Muscle of leg (tissue), 11 donors: Measurements from ENCODE around the gene CES3. TPM values are rescaled to one million over a fixed set of nuclear protein-coding genes. Genes with fewer than 3 reads are reported as not detected.

Experiments
- DNase-seq: peaks from one replicate; pipeline ENCODE4 v3.0.0; 2013
- H3K27ac ChIP-seq: one replicate; pipeline ENCODE4 v1.5.1; 2013; ENCODE audit warnings: mild to moderate bottlenecking, low read length, control low read depth
- H3K27me3 ChIP-seq: one replicate; pipeline ENCODE4 v1.6.1; 2013; ENCODE audit warnings: low read length; ENCODE audit not compliant: control insufficient read depth, insufficient read depth
- H3K36me3 ChIP-seq: one replicate; pipeline ENCODE4 v1.6.1; 2013; ENCODE audit warnings: low read length; ENCODE audit not compliant: control insufficient read depth, insufficient read depth
- H3K4me1 ChIP-seq: one replicate; pipeline ENCODE4 v1.6.1; 2013; ENCODE audit warnings: low read length; ENCODE audit not compliant: control insufficient read depth, insufficient read depth
- H3K4me3 ChIP-seq: one replicate; pipeline ENCODE4 v1.5.1; 2013; ENCODE audit warnings: low read length, control low read depth
- H3K9me3 ChIP-seq: replicated peaks from 2 replicates; pipeline ENCODE4 v1.6.1; 2013; ENCODE audit warnings: low read depth, low read length; ENCODE audit not compliant: control insufficient read depth
- WGBS: methylation state at CpG from one replicate; pipeline ENCODE4 v1.1.5; 2013; ENCODE audit warnings: missing lambda C conversion rate; ENCODE audit not compliant: insufficient coverage; 5-methylcytosine and 5-hydroxymethylcytosine counted together
- polyA plus RNA-seq, 8 donors: library from polyadenylated mRNA; unstranded; fragments of 120-200 nt; gene quantifications; one replicate each; pipeline versions ENCODE4 v1.2.1 to v1.2.3, GENCODE V29; 2013; ENCODE audit warnings: inconsistent platforms in 1 of 8, low replicate concordance in 1 of 8; ENCODE audit not compliant: insufficient read length in 8 of 8, insufficient read depth in 1 of 8
- total RNA-seq: library from RNA; stranded (reverse); fragments of 120-200 nt; gene quantifications from one replicate; pipeline ENCODE4 v1.2.4, GENCODE V29; 2013

Gene CES3
- total and polyA plus RNA-seq, 9 donors: 0.05 to 1.3 (median 0.33) TPM

- H3K27ac ChIP-seq: no peak overlapping the region
- H3K36me3 ChIP-seq: no peaks in the 10 kb centered on the region
- 42% methylated on average over 1 of the region's 3 CpGs for WGBS
- no peaks in the 10 kb centered on the region for H3K9me3 ChIP-seq
- no peak for DNase-seq
- H3K4me3 ChIP-seq: no peak overlapping the region
- H3K27me3 ChIP-seq: peaks cover 12% of the 10 kb centered on the region
- H3K4me1 ChIP-seq: peaks cover 13% of the 10 kb centered on the region
Measured at GRCh38 chr16:66996983-66997358, 35.9 kb downstream of the CES3 start.

DNA sequence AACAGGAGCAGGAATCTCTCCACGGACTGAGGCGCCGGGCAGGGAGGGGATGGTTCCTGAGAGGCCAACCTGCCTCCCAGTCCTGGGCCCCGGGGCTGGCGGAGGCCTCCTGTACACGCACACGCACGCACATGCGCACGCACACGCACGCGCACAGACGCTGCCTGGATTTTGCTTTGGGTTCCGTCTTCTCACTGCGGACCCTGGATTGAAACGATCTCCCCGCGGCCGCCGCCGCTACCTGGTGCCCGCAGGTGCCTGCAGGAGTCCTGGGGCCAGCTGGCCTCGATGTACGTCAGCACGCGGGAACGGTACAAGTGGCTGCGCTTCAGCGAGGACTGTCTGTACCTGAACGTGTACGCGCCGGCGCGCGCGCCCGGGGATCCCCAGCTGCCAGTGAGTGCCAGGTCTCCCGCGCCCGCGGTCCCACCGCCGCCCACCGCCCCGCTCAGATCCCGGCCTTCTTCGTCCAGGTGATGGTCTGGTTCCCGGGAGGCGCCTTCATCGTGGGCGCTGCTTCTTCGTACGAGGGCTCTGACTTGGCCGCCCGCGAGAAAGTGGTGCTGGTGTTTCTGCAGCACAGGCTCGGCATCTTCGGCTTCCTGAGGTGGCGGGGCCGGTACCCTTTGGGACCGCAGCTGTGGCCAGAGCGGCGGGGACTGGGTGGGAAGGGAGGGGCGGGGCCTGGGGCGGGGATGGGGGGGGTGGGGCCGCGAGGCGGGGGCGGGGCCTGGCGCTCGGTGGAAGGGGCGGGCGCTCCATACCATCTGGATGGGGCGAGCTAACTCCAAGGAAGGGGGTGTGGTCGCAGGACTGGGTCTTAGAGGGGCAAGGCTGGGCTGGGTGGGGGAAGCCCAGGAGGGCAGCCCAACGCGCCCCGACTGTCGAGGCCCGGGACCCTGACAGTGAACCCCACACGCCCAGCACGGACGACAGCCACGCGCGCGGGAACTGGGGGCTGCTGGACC, 39.6 kb downstream of the CES3 start:
- H3K27me3 ChIP-seq: peaks cover 17% of the 10 kb centered on the region
- peaks cover 13% of the 10 kb centered on the region for H3K4me1 ChIP-seq
- H3K27ac ChIP-seq: no peak overlapping the region
- 2% methylated on average over 70 of the region's 89 CpGs for WGBS
- H3K4me3 ChIP-seq: peak overlapping the region; percentile 44
- H3K36me3 ChIP-seq: peaks cover 2% of the 10 kb centered on the region
- DNase-seq: peak; percentile 47
- H3K9me3 ChIP-seq: no peaks in the 10 kb centered on the region

DNA sequence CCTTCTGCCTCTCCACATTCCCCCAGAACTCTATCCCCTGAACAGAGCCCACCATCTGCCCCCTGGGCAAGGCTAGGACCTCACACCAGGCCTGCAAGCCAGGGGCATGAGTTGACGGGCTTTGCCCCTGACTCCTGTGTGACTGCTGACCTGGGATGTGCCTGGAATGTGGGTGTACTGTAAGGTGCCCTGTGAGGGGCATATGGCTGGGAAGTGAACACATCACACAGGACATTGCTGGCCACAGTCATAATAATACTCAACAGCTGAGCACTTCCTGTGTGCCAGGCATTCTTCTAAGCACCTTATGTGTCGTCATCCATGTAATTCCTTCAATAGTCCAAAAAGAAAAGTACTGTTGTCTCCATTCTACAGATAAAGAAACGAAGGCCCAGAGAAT, 40.7 kb downstream of the CES3 start:
- no peaks in the 10 kb centered on the region for H3K9me3 ChIP-seq
- H3K27me3 ChIP-seq: peaks cover 17% of the 10 kb centered on the region
- no CpG with 5 or more reads among the region's 3 CpGs for WGBS
- peaks cover 13% of the 10 kb centered on the region for H3K4me1 ChIP-seq
- no peak for DNase-seq
- peaks cover 2% of the 10 kb centered on the region for H3K36me3 ChIP-seq
- H3K27ac ChIP-seq: no peak overlapping the region
- no peak overlapping the region for H3K4me3 ChIP-seq

GRCh38 chr16:67006930-67007658, 46.0 kb downstream of the CES3 start:
- WGBS: 76% methylated on average over 5 of the region's 12 CpGs
- Histone ChIP-seq H3K4me1 (no peaks in the 10 kb centered on the region), H3K4me3 (no peak overlapping the region), H3K27me3 (peaks cover 5% of the 10 kb centered on the region), H3K36me3 (peaks cover 2% of the 10 kb centered on the region), H3K9me3 (no peaks in the 10 kb centered on the region), H3K27ac (no peak overlapping the region)
- no peak for DNase-seq

DNA sequence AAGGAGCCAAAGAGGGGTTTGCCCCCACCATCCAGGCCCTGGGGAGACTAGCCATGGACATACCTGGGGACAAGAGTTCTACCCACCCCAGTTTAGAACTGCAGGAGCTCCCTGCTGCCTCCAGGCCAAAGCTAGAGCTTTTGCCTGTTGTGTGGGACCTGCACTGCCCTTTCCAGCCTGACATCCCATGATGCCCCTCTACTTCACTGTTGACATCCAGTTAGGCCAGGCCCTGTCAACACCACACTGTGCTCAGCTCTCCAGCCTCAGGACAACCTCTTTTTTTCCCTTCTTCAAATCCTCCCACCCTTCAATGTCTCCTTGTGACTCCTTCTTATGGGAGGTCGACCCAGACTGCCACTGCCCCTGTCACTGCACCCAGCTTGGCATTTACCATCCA, 48.1 kb downstream of the CES3 start:
- Histone ChIP-seq H3K27me3 (peaks cover 2% of the 10 kb centered on the region), H3K36me3 (no peaks in the 10 kb centered on the region), H3K9me3 (no peaks in the 10 kb centered on the region), H3K4me3 (no peak overlapping the region), H3K27ac (no peak overlapping the region), H3K4me1 (peaks cover 14% of the 10 kb centered on the region)
- no peak for DNase-seq
- WGBS: 55% methylated on average over 1 of the region's 1 CpG

- no peak for DNase-seq
- Histone ChIP-seq H3K27ac (no peak overlapping the region), H3K4me3 (no peak overlapping the region), H3K4me1 (peaks cover 23% of the 10 kb centered on the region), H3K9me3 (no peaks in the 10 kb centered on the region), H3K27me3 (peaks cover 8% of the 10 kb centered on the region), H3K36me3 (no peaks in the 10 kb centered on the region)
- WGBS: 100% methylated on average over 1 of the region's 2 CpGs
Measured at GRCh38 chr16:67011274-67011673, 50.2 kb downstream of the CES3 start.

GRCh38 chr16:67013233-67013822, 52.3 kb downstream of the CES3 start:
- WGBS: under 1% methylated on average over 19 of the region's 21 CpGs
- Histone ChIP-seq H3K27me3 (peaks cover 8% of the 10 kb centered on the region), H3K4me1 (peaks cover 25% of the 10 kb centered on the region), H3K9me3 (no peaks in the 10 kb centered on the region), H3K36me3 (no peaks in the 10 kb centered on the region), H3K27ac (peak overlapping the region; percentile 40), H3K4me3 (peak overlapping the region; percentile 54)
- DNase-seq: peak; percentile 83

DNA sequence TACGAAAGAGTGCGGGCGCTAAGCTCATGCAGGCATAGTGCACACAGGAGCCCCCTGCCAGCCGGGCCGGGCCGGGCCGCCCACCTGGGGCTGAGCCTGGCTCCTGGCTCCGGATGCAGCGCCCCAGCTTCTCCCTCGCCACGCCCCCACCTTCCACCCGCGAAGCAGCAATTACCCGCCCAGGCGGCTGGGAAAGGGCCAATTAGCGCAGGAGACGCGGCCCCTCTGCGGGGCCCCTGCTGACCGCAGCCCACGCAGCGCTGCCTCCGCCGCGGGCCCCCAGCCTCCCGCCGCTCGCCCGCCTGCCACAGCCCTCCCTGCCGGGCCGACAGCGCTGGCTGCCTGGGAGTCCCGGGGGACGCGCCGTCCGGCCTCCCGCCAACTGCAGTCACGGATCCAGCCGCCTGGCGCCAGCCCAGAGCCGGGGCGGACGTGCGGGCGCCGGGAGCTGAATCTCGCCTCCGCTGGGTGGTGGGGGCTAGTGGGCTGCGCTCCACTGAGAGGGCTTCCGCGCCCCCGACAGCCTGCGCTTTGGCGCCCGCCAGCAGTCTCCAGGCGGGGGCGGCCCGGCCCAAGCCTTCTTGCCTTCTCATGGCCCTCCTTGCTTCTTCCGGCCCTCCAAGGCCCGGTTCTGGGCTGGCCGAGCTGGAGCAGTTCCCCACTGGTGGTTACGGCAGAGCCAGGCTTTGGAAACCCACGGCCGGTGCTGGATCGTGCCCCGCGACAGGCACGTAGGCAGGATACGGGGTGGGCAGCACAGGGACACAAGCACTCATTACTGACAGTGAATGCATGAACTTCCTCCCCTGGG, 53.0 kb downstream of the CES3 start:
- Histone ChIP-seq H3K27me3 (peaks cover 8% of the 10 kb centered on the region), H3K4me3 (peak overlapping the region; percentile 54), H3K4me1 (peaks cover 25% of the 10 kb centered on the region), H3K36me3 (no peaks in the 10 kb centered on the region), H3K27ac (peak overlapping the region; percentile 59), H3K9me3 (no peaks in the 10 kb centered on the region)
- peak; percentile 89 for DNase-seq
- WGBS: 0% methylated on average over 70 of the region's 70 CpGs

DNA sequence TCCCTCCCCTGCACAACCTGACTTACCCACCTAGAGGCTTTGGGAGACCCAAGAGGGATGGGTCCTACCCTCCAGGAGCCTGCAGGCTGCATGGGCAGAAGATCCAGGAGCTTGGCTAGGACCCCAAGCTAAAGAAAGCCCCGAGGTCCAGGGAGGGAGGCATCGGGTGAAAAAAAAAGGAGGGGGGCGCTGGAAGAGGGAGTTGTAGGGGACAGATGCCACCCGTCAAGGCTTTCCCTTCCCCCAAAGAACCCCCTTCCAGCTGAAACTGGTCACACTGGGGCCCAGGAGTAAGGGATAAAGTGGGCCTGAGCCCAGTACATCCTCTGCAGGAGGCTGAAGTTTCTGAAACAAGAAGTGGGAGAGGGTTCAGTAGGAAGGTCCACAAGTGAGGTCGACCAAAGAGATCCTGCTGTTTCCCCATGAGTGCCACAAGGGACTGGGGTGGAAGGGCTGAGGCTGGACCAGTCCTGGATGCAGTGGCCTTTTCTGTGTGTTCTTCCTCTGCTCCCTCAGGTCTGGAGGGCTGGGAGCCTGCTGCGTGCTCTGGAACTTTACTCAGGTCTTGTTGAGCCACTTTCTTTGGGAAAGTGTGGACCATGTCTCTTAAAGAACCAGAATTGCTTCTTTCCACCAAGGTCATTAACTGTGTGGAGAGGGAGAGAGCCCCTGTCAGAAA, 53.7 kb downstream of the CES3 start:
- H3K9me3 ChIP-seq: no peaks in the 10 kb centered on the region
- H3K4me3 ChIP-seq: peak overlapping the region; percentile 37
- DNase-seq: peak; percentile 40
- no peaks in the 10 kb centered on the region for H3K36me3 ChIP-seq
- peaks cover 25% of the 10 kb centered on the region for H3K4me1 ChIP-seq
- 47% methylated on average over 2 of the region's 6 CpGs for WGBS
- H3K27me3 ChIP-seq: peaks cover 8% of the 10 kb centered on the region
- H3K27ac ChIP-seq: peak overlapping the region; percentile 59
